HepG2 (cell line): ENCODE results near the gene OSGIN1. TPM values are rescaled to one million over a fixed set of nuclear protein-coding genes. Genes with fewer than 3 reads are reported as not detected.

Experiments
- ATAC-seq: fragments of 200-7000 bp; cut with Tn5 transposase; 3 replicates; pipeline ENCODE4 v1.9.1; 2020; ENCODE audit warnings: mild to moderate bottlenecking, moderate library complexity
- BruUV-seq: library from RNA; stranded (reverse); fragments of 400-500 nt; replicated peaks from 2 replicates; lab custom pipeline; 2021; lab: Mats Ljungman, UMichigan
- CTCF ChIA-PET: fragments of 300-600 bp; formaldehyde crosslinking; extraction: SDS; loops from one replicate; lab custom pipeline; 2021; ENCODE audit warnings: low total read pairs, inconsistent platforms, low intra/inter-chr PET ratio; lab: Yijun Ruan, JAX
- POLR2A ChIA-PET: fragments of 350-600 bp; sonication (Branson Sonifier 250); formaldehyde crosslinking; loops from one replicate; lab custom pipeline; 2020; ENCODE audit warnings: antibody characterized with exemption, inconsistent platforms; lab: Yijun Ruan, JAX
- DNase-seq: peaks from one replicate; pipeline ENCODE4 v3.0.0-alpha.2; 2015; ENCODE audit warnings: low spot score
- FAIRE-seq: peaks from 3 replicates; lab custom pipeline; 2011; peaks lifted over from hg19 to GRCh38; lab: Jason Lieb, UNC
- H2AFZ ChIP-seq: one replicate; pipeline ENCODE4 v1.6.1; 2011; ENCODE audit warnings: low read length, inconsistent platforms
- H3K27ac ChIP-seq: fragments of 300-600 bp; 3 replicates; pipeline ENCODE4 v1.8.0; 2011; ENCODE audit warnings: mixed run types, mild to moderate bottlenecking, mixed read lengths, low read length, inconsistent platforms; ENCODE audit not compliant: insufficient read depth; ENCODE audit errors: extremely low read length
- H3K27me3 ChIP-seq, 2 experiments: fragments of 200-600 bp in 1 of 2; 2 replicates in 1 of 2; 3 replicates in 1 of 2; pipeline versions ENCODE4 v1.6.0 to v1.8.0; 2011; ENCODE audit warnings: low read length in 2 of 2, mild to moderate bottlenecking in 2 of 2, moderate library complexity in 2 of 2, inconsistent platforms in 1 of 2; ENCODE audit not compliant: insufficient read depth in 2 of 2, control insufficient read depth in 1 of 2
- H3K36me3 ChIP-seq, 2 experiments: fragments of 200-600 bp in 1 of 2; replicated peaks in 1 of 2; 2 replicates in 1 of 2; 3 replicates in 1 of 2; pipeline versions ENCODE4 v1.5.1 to v1.8.0; 2011; ENCODE audit warnings: low read length in 2 of 2, inconsistent platforms in 1 of 2; ENCODE audit not compliant: insufficient read depth in 2 of 2, control insufficient read depth in 1 of 2
- H3K4me1 ChIP-seq: 2 replicates; pipeline ENCODE4 v1.5.1; 2012; ENCODE audit warnings: low read length, inconsistent platforms; ENCODE audit not compliant: insufficient read depth
- H3K4me2 ChIP-seq: 2 replicates; pipeline ENCODE4 v1.6.0; 2011; ENCODE audit warnings: low read depth, low read length, inconsistent platforms
- H3K4me3 ChIP-seq, 3 experiments: fragments of 200-600 bp in 1 of 3; sonication (generic), shearing (Covaris generic) in 1 of 3; replicated peaks in 1 of 3; 2 replicates each; pipeline ENCODE4 v1.5.1; 2011 to 2016; ENCODE audit warnings: low read length in 3 of 3, inconsistent platforms in 2 of 3, low read depth in 2 of 3, mild to moderate bottlenecking in 2 of 3, control low read depth in 1 of 3, mixed read lengths in 1 of 3; ENCODE audit not compliant: insufficient read depth in 1 of 3
- H3K79me2 ChIP-seq: one replicate; pipeline ENCODE4 v1.6.1; 2011; ENCODE audit warnings: low read length, inconsistent platforms; ENCODE audit not compliant: insufficient read depth
- H3K9ac ChIP-seq: 2 replicates; pipeline ENCODE4 v1.6.0; 2011; ENCODE audit warnings: mild to moderate bottlenecking, low read depth, low read length, inconsistent platforms; ENCODE audit not compliant: insufficient read depth
- H3K9me3 ChIP-seq: 2 replicates; pipeline ENCODE4 v1.5.1; 2012; ENCODE audit warnings: mild to moderate bottlenecking, low read length
- H4K20me1 ChIP-seq: 2 replicates; pipeline ENCODE4 v1.6.0; 2011; ENCODE audit warnings: inconsistent platforms, mild to moderate bottlenecking, low read length, moderate library complexity; ENCODE audit not compliant: insufficient read depth
- CAMTA2 ChIP-seq: sonication (generic); formaldehyde crosslinking; IDR thresholded peaks from 2 replicates; pipeline ENCODE4 v1.4.0; 2020; ENCODE audit warnings: mild to moderate bottlenecking, missing genetic modification reagents, borderline replicate concordance
- EZH2 ChIP-seq: conservative IDR thresholded peaks from 2 replicates; pipeline ENCODE4 v1.6.1; 2012; ENCODE audit warnings: mild to moderate bottlenecking, low read depth, low read length, moderate library complexity
- GATAD2A ChIP-seq: IDR thresholded peaks from 2 replicates; pipeline ENCODE4 v1.6.1; 2016
- KLF12 ChIP-seq: sonication (generic); formaldehyde crosslinking; IDR thresholded peaks from 2 replicates; pipeline ENCODE4 v1.4.0; 2020; ENCODE audit warnings: missing genetic modification reagents, borderline replicate concordance
- MLXIP ChIP-seq: sonication (generic); formaldehyde crosslinking; IDR thresholded peaks from 2 replicates; pipeline ENCODE4 v1.9.0; 2021; ENCODE audit warnings: missing genetic modification reagents, borderline replicate concordance
- NFATC3 ChIP-seq: sonication (generic); formaldehyde crosslinking; IDR thresholded peaks from 2 replicates; pipeline ENCODE4 v1.5.1; 2020; ENCODE audit warnings: mild to moderate bottlenecking, missing genetic modification reagents
- SRSF9 ChIP-seq: fragments of 200-400 bp; formaldehyde crosslinking; IDR thresholded peaks from 2 replicates; pipeline ENCODE4 v1.6.1; 2018; ENCODE audit warnings: borderline replicate concordance, mild to moderate bottlenecking, low read depth, low read length; ENCODE audit not compliant: insufficient read depth, poor library complexity, severe bottlenecking
- TSC22D2 ChIP-seq: sonication (generic); formaldehyde crosslinking; IDR thresholded peaks from 2 replicates; pipeline ENCODE4 v1.5.1; 2020; ENCODE audit warnings: missing genetic modification reagents, mild to moderate bottlenecking, borderline replicate concordance
- ZNF383 ChIP-seq: sonication (generic); formaldehyde crosslinking; IDR thresholded peaks from 2 replicates; pipeline ENCODE4 v1.4.0; 2020; ENCODE audit warnings: missing genetic modification reagents, mild to moderate bottlenecking, borderline replicate concordance
- ZNF552 ChIP-seq: sonication (generic); formaldehyde crosslinking; IDR thresholded peaks from 2 replicates; pipeline ENCODE4 v1.9.0; 2022; ENCODE audit warnings: missing genetic modification reagents, mild to moderate bottlenecking, borderline replicate concordance
- ZNF570 ChIP-seq: sonication (generic); formaldehyde crosslinking; IDR thresholded peaks from 2 replicates; pipeline ENCODE4 v1.4.0; 2020; ENCODE audit warnings: mild to moderate bottlenecking, missing genetic modification reagents, borderline replicate concordance
- ZNF580 ChIP-seq: IDR thresholded peaks from 2 replicates; pipeline ENCODE4 v1.6.1; 2016; ENCODE audit warnings: low read depth, borderline replicate concordance
- WGBS: methylation state at CpG from one replicate; pipeline ENCODE4 v1.1.6; 2017; ENCODE audit warnings: low lambda C conversion rate; 5-methylcytosine and 5-hydroxymethylcytosine counted together
- in situ Hi-C: cut with HindIII; loops from 2 replicates; pipeline ENCODE4 v1.10.0; 2017; ENCODE audit warnings: low pct_unique_long_range_greater_than_20kb; ENCODE audit not compliant: extremely low pct_ligation_motif_present
- intact Hi-C: fragments of 100-400 bp; cut with micrococcal nuclease; formaldehyde crosslinking; loops from one replicate; pipeline ENCODE4 v1.10.0; 2022; ENCODE audit not compliant: unreplicated experiment
- polyA plus RNA-seq, 8 experiments: library from polyadenylated mRNA; depleted of rRNA in 3 of 8; stranded (reverse) in 7 of 8; unstranded in 1 of 8; fragments of >200 nt; fragmentation: Illumina TruSeq in 4 of 8; extraction: Trizol in 4 of 8; gene quantifications; 2 replicates each; pipeline versions ENCODE4 v1.2.1 to v1.2.3, GENCODE V29; 2011 to 2016; ENCODE audit warnings: low read depth in 4 of 8, missing spikeins in 1 of 8, mixed read lengths in 1 of 8; ENCODE audit not compliant: insufficient read depth in 1 of 8
- total RNA-seq, 5 experiments: library from RNA; depleted of rRNA; stranded (reverse); fragments of >200 nt; fragmentation: Illumina TruSeq; extraction: Trizol; gene quantifications; 2 replicates each; pipeline ENCODE4 v1.2.3, GENCODE V29; 2016; ENCODE audit warnings: low read depth in 1 of 5
- TF ChIP-seq, protein P1 (sequence below): fragments of 450-650 bp; IDR thresholded peaks from 2 replicates; pipeline ENCODE4 v1.6.1; 2017; ENCODE audit warnings: mild to moderate bottlenecking
- TF ChIP-seq, protein P2 (sequence below): sonication (generic); formaldehyde crosslinking; IDR thresholded peaks from 2 replicates; pipeline ENCODE4 v1.8.0; 2022; ENCODE audit warnings: mild to moderate bottlenecking, missing genetic modification reagents
- TF ChIP-seq, protein P3 (sequence below): sonication (generic); formaldehyde crosslinking; IDR thresholded peaks from 2 replicates; pipeline ENCODE4 v1.5.0; 2020; ENCODE audit warnings: missing genetic modification reagents, mild to moderate bottlenecking, borderline replicate concordance

The OSGIN1 gene
- total and polyA plus RNA-seq, 2 of the 13 experiments (the other 11 are each of a cell fraction or from before 2014, with no cell fraction given) = 20.5 to 27.1 TPM

GRCh38 chr16:83989300-83989699 lies 36.3 kb downstream of the OSGIN1 start:
- intact Hi-C loops = no loop called here
- peaks cover 1 to 21% of the 10 kb centered on the region in 2 experiments; a peak in 4 of 5 replicates for H3K27me3 ChIP-seq
- TF ChIP-seq SRSF9 = no peak
- TF ChIP-seq CAMTA2 (CRISPR knock-in tag) = no peak
- TF ChIP-seq GATAD2A (CRISPR knock-in tag) = no peak
- TF ChIP-seq NFATC3 (CRISPR knock-in tag) = no peak
- TF ChIP-seq, protein P1, sequence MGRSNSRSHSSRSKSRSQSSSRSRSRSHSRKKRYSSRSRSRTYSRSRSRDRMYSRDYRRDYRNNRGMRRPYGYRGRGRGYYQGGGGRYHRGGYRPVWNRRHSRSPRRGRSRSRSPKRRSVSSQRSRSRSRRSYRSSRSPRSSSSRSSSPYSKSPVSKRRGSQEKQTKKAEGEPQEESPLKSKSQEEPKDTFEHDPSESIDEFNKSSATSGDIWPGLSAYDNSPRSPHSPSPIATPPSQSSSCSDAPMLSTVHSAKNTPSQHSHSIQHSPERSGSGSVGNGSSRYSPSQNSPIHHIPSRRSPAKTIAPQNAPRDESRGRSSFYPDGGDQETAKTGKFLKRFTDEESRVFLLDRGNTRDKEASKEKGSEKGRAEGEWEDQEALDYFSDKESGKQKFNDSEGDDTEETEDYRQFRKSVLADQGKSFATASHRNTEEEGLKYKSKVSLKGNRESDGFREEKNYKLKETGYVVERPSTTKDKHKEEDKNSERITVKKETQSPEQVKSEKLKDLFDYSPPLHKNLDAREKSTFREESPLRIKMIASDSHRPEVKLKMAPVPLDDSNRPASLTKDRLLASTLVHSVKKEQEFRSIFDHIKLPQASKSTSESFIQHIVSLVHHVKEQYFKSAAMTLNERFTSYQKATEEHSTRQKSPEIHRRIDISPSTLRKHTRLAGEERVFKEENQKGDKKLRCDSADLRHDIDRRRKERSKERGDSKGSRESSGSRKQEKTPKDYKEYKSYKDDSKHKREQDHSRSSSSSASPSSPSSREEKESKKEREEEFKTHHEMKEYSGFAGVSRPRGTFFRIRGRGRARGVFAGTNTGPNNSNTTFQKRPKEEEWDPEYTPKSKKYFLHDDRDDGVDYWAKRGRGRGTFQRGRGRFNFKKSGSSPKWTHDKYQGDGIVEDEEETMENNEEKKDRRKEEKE = no peak
- no peak for TF ChIP-seq ZNF580 (CRISPR knock-in tag)
- TF ChIP-seq, protein P2, sequence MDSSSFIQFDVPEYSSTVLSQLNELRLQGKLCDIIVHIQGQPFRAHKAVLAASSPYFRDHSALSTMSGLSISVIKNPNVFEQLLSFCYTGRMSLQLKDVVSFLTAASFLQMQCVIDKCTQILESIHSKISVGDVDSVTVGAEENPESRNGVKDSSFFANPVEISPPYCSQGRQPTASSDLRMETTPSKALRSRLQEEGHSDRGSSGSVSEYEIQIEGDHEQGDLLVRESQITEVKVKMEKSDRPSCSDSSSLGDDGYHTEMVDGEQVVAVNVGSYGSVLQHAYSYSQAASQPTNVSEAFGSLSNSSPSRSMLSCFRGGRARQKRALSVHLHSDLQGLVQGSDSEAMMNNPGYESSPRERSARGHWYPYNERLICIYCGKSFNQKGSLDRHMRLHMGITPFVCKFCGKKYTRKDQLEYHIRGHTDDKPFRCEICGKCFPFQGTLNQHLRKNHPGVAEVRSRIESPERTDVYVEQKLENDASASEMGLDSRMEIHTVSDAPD (CRISPR knock-in tag) = no peak
- TF ChIP-seq KLF12 = no peak
- TF ChIP-seq TSC22D2 (CRISPR knock-in tag) = no peak
- TF ChIP-seq, protein P3, sequence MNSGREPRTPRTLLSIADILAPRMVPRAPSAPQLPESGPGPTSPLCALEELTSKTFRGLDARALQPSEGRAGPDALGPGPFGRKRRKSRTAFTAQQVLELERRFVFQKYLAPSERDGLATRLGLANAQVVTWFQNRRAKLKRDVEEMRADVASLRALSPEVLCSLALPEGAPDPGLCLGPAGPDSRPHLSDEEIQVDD (CRISPR knock-in tag) = no peak
- no peak for TF ChIP-seq MLXIP
- no peak for TF ChIP-seq ZNF383
- TF ChIP-seq ZNF570 (CRISPR knock-in tag) = no peak
- TF ChIP-seq EZH2 = no peak
- TF ChIP-seq ZNF552 = no peak

More at GRCh38 chr16:83989300-83989699, 36.3 kb downstream of the OSGIN1 start:
- BruUV-seq = no TSS peak
- Histone ChIP-seq H2AFZ (no peak overlapping the region), H3K9ac (no peak overlapping the region), H3K79me2 (no peaks in the 10 kb centered on the region), H4K20me1 (no peaks in the 10 kb centered on the region), H3K36me3 (no peaks in the 10 kb centered on the region), H3K4me1 (peaks cover 18% of the 10 kb centered on the region), H3K4me3 (no peak overlapping the region), H3K9me3 (no peaks in the 10 kb centered on the region), H3K4me2 (no peak overlapping the region), H3K27ac (no peak overlapping the region)
- ATAC-seq (no peak), DNase-seq (no peak), FAIRE-seq (no peak)
- POLR2A ChIA-PET = no interaction called here
- WGBS = 44% methylated on average over 8 of the region's 8 CpGs
- CTCF ChIA-PET = no interaction called here
- in situ Hi-C loops = no loop called here
